SK-N-SH (cell line): ENCODE measurements around the gene IFITM1. TPM values are rescaled to one million over a fixed set of nuclear protein-coding genes. Genes with fewer than 3 reads are reported as not detected.

ENCODE experiments used
- CTCF ChIA-PET: fragments of 300-600, 350-600 bp; formaldehyde crosslinking; extraction: SDS; loops from one replicate; lab custom pipeline; 2021; lab: Yijun Ruan, JAX
- POLR2A ChIA-PET: fragments of 350-600 bp; sonication (Branson Sonifier 250); formaldehyde crosslinking; extraction: SDS; loops from one replicate; lab custom pipeline; 2020; ENCODE audit warnings: antibody characterized with exemption, inconsistent platforms; lab: Yijun Ruan, JAX
- DNase-seq: peaks from one replicate; pipeline ENCODE4 v3.0.0; 2012
- H2AFZ ChIP-seq: fragments of 200-600 bp; sonication (generic); 2 replicates; pipeline ENCODE4 v1.8.1; 2016; ENCODE audit warnings: antibody characterized with exemption, mild to moderate bottlenecking, low read depth
- H3F3A ChIP-seq: fragments of 200-600 bp; sonication (generic); replicated peaks from 2 replicates; pipeline ENCODE3; 2016; ENCODE audit warnings: antibody characterized with exemption, mild to moderate bottlenecking; ENCODE audit not compliant: insufficient read depth
- H3K27ac ChIP-seq, 2 experiments: fragments of 200-500 bp in 1 of 2; fragments of 200-600 bp in 1 of 2; sonication (Bioruptor generic) in 1 of 2; sonication (generic), shearing (Covaris generic) in 1 of 2; 2 replicates each; pipeline versions ENCODE4 v1.5.1 to v1.6.1; 2014 to 2016; ENCODE audit warnings: low read depth in 2 of 2, inconsistent platforms in 1 of 2, low read length in 1 of 2, mild to moderate bottlenecking in 1 of 2, mixed read lengths in 1 of 2
- H3K27me3 ChIP-seq: fragments of 200-600 bp; sonication (generic), shearing (Covaris generic); 2 replicates; pipeline ENCODE4 v1.6.1; 2016; ENCODE audit warnings: mixed run types; ENCODE audit not compliant: insufficient read depth
- H3K36me3 ChIP-seq, 2 experiments: fragments of 200-500 bp in 1 of 2; fragments of 200-600 bp in 1 of 2; sonication (Bioruptor generic) in 1 of 2; sonication (generic) in 1 of 2; replicated peaks in 1 of 2; 2 replicates each; pipeline versions ENCODE3 to v1.5.1; 2014 to 2016; ENCODE audit warnings: low read length in 1 of 2, mild to moderate bottlenecking in 1 of 2; ENCODE audit not compliant: insufficient read depth in 2 of 2, control insufficient read depth in 1 of 2
- H3K4me1 ChIP-seq, 2 experiments: fragments of 200-500 bp in 1 of 2; fragments of 200-600 bp in 1 of 2; sonication (Bioruptor generic) in 1 of 2; sonication (generic), shearing (Covaris generic) in 1 of 2; 2 replicates each; pipeline versions ENCODE4 v1.5.1 to v1.6.1; 2014 to 2016; ENCODE audit warnings: low read depth in 1 of 2, low read length in 1 of 2, mixed run types in 1 of 2; ENCODE audit not compliant: insufficient read depth in 2 of 2, control insufficient read depth in 1 of 2
- H3K4me2 ChIP-seq: fragments of 200-600 bp; sonication (generic), shearing (Covaris generic); 2 replicates; pipeline ENCODE4 v1.6.1; 2017; ENCODE audit warnings: mixed run types
- H3K4me3 ChIP-seq, 2 experiments: fragments of 200-500 bp in 1 of 2; fragments of 200-600 bp in 1 of 2; sonication (Bioruptor generic) in 1 of 2; sonication (generic), shearing (Covaris generic) in 1 of 2; 2 replicates each; pipeline versions ENCODE4 v1.5.1 to v1.8.1; 2014 to 2016; ENCODE audit warnings: low read depth in 2 of 2, inconsistent platforms in 1 of 2, low read length in 1 of 2, mild to moderate bottlenecking in 1 of 2, mixed read lengths in 1 of 2, moderate library complexity in 1 of 2
- H3K79me2 ChIP-seq: fragments of 200-600 bp; sonication (generic); 2 replicates; pipeline ENCODE4 v1.8.1; 2017; ENCODE audit warnings: mild to moderate bottlenecking; ENCODE audit not compliant: insufficient read depth
- H3K9ac ChIP-seq: fragments of 200-600 bp; sonication (generic); 2 replicates; pipeline ENCODE4 v1.6.1; 2017; ENCODE audit warnings: mixed run types
- H3K9me2 ChIP-seq: fragments of 200-600 bp; sonication (generic); 2 replicates; pipeline ENCODE4 v1.6.1; 2017; ENCODE audit warnings: mixed run types
- H3K9me3 ChIP-seq: fragments of 200-600 bp; sonication (generic); 2 replicates; pipeline ENCODE4 v1.6.1; 2017; ENCODE audit warnings: mixed run types, mild to moderate bottlenecking, moderate library complexity
- H4K20me1 ChIP-seq: fragments of 200-600 bp; sonication (generic); 2 replicates; pipeline ENCODE4 v1.6.1; 2017; ENCODE audit warnings: mild to moderate bottlenecking, mixed run types; ENCODE audit not compliant: insufficient read depth
- ELF1 ChIP-seq: IDR thresholded peaks from 2 replicates; pipeline ENCODE4 v1.4.0; 2012
- EP300 ChIP-seq, 2 experiments: IDR thresholded peaks; 2 replicates each; pipeline versions ENCODE4 v1.4.0 to v1.6.1; 2012; ENCODE audit warnings: borderline replicate concordance in 1 of 2, low read depth in 1 of 2, low read length in 1 of 2
- FOXM1 ChIP-seq: IDR thresholded peaks from 2 replicates; pipeline ENCODE4 v1.4.0; 2012; ENCODE audit warnings: low read depth, mild to moderate bottlenecking
- GABPA ChIP-seq: IDR thresholded peaks from 2 replicates; pipeline ENCODE4 v1.4.0; 2012; ENCODE audit warnings: low read depth, mild to moderate bottlenecking
- MEF2A ChIP-seq: IDR thresholded peaks from 2 replicates; pipeline ENCODE4 v1.4.0; 2012; ENCODE audit warnings: low read depth, borderline replicate concordance
- NFIC ChIP-seq: IDR thresholded peaks from 2 replicates; pipeline ENCODE4 v1.4.0; 2012; ENCODE audit warnings: borderline replicate concordance
- NRF1 ChIP-seq: IDR thresholded peaks from 2 replicates; pipeline ENCODE4 v1.6.1; 2012; ENCODE audit warnings: low read depth, mild to moderate bottlenecking, low read length
- PBX3 ChIP-seq: IDR thresholded peaks from 2 replicates; pipeline ENCODE4; 2012
- POLR2AphosphoS5 ChIP-seq: IDR thresholded peaks from 2 replicates; pipeline ENCODE4 v1.6.1; 2012; ENCODE audit warnings: low read depth, low read length
- RAD21 ChIP-seq: IDR thresholded peaks from 2 replicates; pipeline ENCODE4 v1.6.1; 2012; ENCODE audit warnings: mild to moderate bottlenecking, low read length
- RFX5 ChIP-seq: IDR thresholded peaks from 2 replicates; pipeline ENCODE4 v1.6.1; 2012; ENCODE audit warnings: mild to moderate bottlenecking, improper control_type of control experiment, low read length
- RXRA ChIP-seq: IDR thresholded peaks from 2 replicates; pipeline ENCODE4 v1.4.0; 2012; ENCODE audit warnings: low read depth, mild to moderate bottlenecking, borderline replicate concordance
- TAF1 ChIP-seq: IDR thresholded peaks from 2 replicates; pipeline ENCODE4 v1.6.1; 2012; ENCODE audit warnings: low read depth, mild to moderate bottlenecking, low read length, moderate library complexity, borderline replicate concordance
- TCF12 ChIP-seq: IDR thresholded peaks from 2 replicates; pipeline ENCODE4 v1.4.0; 2012
- TEAD4 ChIP-seq: IDR thresholded peaks from 2 replicates; pipeline ENCODE4 v1.4.0; 2012; ENCODE audit warnings: mild to moderate bottlenecking, borderline replicate concordance; ENCODE audit not compliant: insufficient read depth
- USF1 ChIP-seq: IDR thresholded peaks from 2 replicates; pipeline ENCODE4 v1.4.0; 2012; ENCODE audit warnings: low read depth, borderline replicate concordance
- YY1 ChIP-seq: IDR thresholded peaks from 2 replicates; pipeline ENCODE4 v1.4.0; 2012; ENCODE audit warnings: low read depth, mild to moderate bottlenecking
- WGBS: methylation state at CpG from one replicate; pipeline ENCODE4 v1.1.6; 2017; ENCODE audit warnings: low lambda C conversion rate; 5-methylcytosine and 5-hydroxymethylcytosine counted together
- polyA plus RNA-seq, 3 experiments: library from polyadenylated mRNA; depleted of rRNA; stranded (reverse); fragments of >200 nt; gene quantifications; 2 replicates each; pipeline ENCODE4 v1.2.3, GENCODE V29; 2012
- TF ChIP-seq, protein P1 (sequence below): fragments of 150-350 bp; IDR thresholded peaks from 2 replicates; pipeline ENCODE4 v1.6.1; 2017; ENCODE audit warnings: antibody characterized with exemption, low read length, low read depth, borderline replicate concordance

Gene IFITM1
- polyA plus RNA-seq (2012; rRNA removed) = 15.3 and 19.4 TPM in 2 replicates
- 10.6 and 12.6 TPM in 2 replicates for polyA plus RNA-seq (2012; cell fraction: cytosol; rRNA removed)
- 4.7 and 8.8 TPM in 2 replicates for polyA plus RNA-seq (2012; cell fraction: nucleus; rRNA removed)

- no peak within 1 kb of the TSS for H3K4me3 ChIP-seq
- no peaks in the 10 kb centered on the region for H4K20me1 ChIP-seq
- DNase-seq = no peak
- H3K36me3 ChIP-seq = peaks cover 0 to 3% of the 10 kb centered on the region in 2 experiments
- H3K4me1 ChIP-seq = peaks cover 2 to 15% of the 10 kb centered on the region in 2 experiments; a peak in 2 of 4 replicates
- no peaks in the 10 kb centered on the region for H3K9me2 ChIP-seq
- H3K79me2 ChIP-seq = peaks cover 11% of the 10 kb centered on the region; the same call in 1 of the 2 replicates
- no peaks in the 10 kb centered on the region for H3K9me3 ChIP-seq
- 89% methylated on average over 18 of the region's 18 CpGs for WGBS
- CTCF ChIA-PET = no interaction called here
- no peak within 1 kb of the TSS for H3K27ac ChIP-seq
- POLR2A ChIA-PET = no interaction called here
- H3K4me2 ChIP-seq = no peak within 1 kb of the TSS
- H2AFZ ChIP-seq = no peak within 1 kb of the TSS
- H3K27me3 ChIP-seq = no peaks in the 10 kb centered on the region
- no peak within 1 kb of the TSS for H3K9ac ChIP-seq
- peaks cover 13% of the 10 kb centered on the region for H3F3A ChIP-seq
- TF ChIP-seq FOXM1 (no peak), NRF1 (no peak), TCF12 (no peak), MEF2A (no peak), POLR2AphosphoS5 (no peak), ELF1 (no peak), PBX3 (no peak), TEAD4 (no peak), RAD21 (no peak), TAF1 (no peak), RXRA (no peak), NFIC (no peak), GABPA (no peak), EP300 (IDR thresholded peaks at IDR 0.05; ENCODE audit: borderline replicate concordance in 1 of 2, low read depth in 1 of 2, low read length in 1 of 2) (no peak), USF1 (no peak), RFX5 (no peak), YY1 (no peak)
- TF ChIP-seq, protein P1, sequence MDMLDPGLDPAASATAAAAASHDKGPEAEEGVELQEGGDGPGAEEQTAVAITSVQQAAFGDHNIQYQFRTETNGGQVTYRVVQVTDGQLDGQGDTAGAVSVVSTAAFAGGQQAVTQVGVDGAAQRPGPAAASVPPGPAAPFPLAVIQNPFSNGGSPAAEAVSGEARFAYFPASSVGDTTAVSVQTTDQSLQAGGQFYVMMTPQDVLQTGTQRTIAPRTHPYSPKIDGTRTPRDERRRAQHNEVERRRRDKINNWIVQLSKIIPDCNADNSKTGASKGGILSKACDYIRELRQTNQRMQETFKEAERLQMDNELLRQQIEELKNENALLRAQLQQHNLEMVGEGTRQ = no peak
- TF ChIP-seq, all 33 proteins: peak for 0
Observed at GRCh38 chr11:313787-314553, at the start of gene IFITM1. Gene IFITM1, plus strand, starts transcription at chr11:314040. Its CDS starts 131 bp downstream, at chr11:314171.
